H1 (cell line): ENCODE data around the gene MEGF11. TPM values are rescaled to one million over a fixed set of nuclear protein-coding genes. Genes with fewer than 3 reads are reported as not detected.

Experiments used
- CTCF ChIA-PET: fragments of 300-600 bp; sonication (Branson Sonifier 250); formaldehyde crosslinking; loops from one replicate; lab custom pipeline; 2021; ENCODE audit not compliant: partially characterized antibody; lab: Charles Lee
- POLR2A ChIA-PET: fragments of 300-600 bp; sonication (Branson Sonifier 250); formaldehyde crosslinking; loops from one replicate; lab custom pipeline; 2021; ENCODE audit warnings: inconsistent platforms; ENCODE audit not compliant: partially characterized antibody; lab: Charles Lee
- DNase-seq, 2 experiments: peaks; one replicate each; pipeline versions ENCODE4 v3.0.0 to v3.0.0-alpha.2; 2010 to 2022; ENCODE audit warnings: low spot score in 2 of 2, low read depth in 1 of 2, mixed read lengths in 1 of 2
- FAIRE-seq: peaks from 2 replicates; lab custom pipeline; 2011; peaks lifted over from hg19 to GRCh38; lab: Jason Lieb, UNC
- H2AFZ ChIP-seq: 2 replicates; pipeline ENCODE4 v1.8.1; 2012; ENCODE audit warnings: low read length, inconsistent platforms
- H2AK5ac ChIP-seq: 2 replicates; pipeline ENCODE4 v1.6.1; 2013; ENCODE audit warnings: low read depth, low read length
- H2BK120ac ChIP-seq: replicated peaks from 2 replicates; pipeline ENCODE3; 2013; ENCODE audit warnings: low read depth, low read length, inconsistent platforms
- H2BK12ac ChIP-seq: 2 replicates; pipeline ENCODE4 v1.6.1; 2013; ENCODE audit warnings: low read depth, low read length
- H2BK15ac ChIP-seq: 2 replicates; pipeline ENCODE4 v1.6.1; 2013; ENCODE audit warnings: low read length
- H2BK20ac ChIP-seq: 2 replicates; pipeline ENCODE4 v1.6.1; 2013; ENCODE audit warnings: low read length
- H2BK5ac ChIP-seq: 2 replicates; pipeline ENCODE4 v1.6.1; 2013; ENCODE audit warnings: low read depth, low read length
- H3K14ac ChIP-seq: 2 replicates; pipeline ENCODE4 v1.6.1; 2013; ENCODE audit warnings: inconsistent platforms; ENCODE audit not compliant: insufficient read length
- H3K18ac ChIP-seq: 2 replicates; pipeline ENCODE4 v1.6.1; 2013; ENCODE audit warnings: low read length; ENCODE audit errors: extremely low read depth
- H3K23ac ChIP-seq: 2 replicates; pipeline ENCODE4 v1.6.1; 2013; ENCODE audit warnings: inconsistent platforms; ENCODE audit not compliant: insufficient read length
- H3K23me2 ChIP-seq: 2 replicates; pipeline ENCODE4 v1.6.1; 2013; ENCODE audit warnings: low read depth, low read length
- H3K27ac ChIP-seq: 2 replicates; pipeline ENCODE4 v1.6.1; 2011; ENCODE audit warnings: low read depth, low read length, inconsistent platforms
- H3K27me3 ChIP-seq, 4 experiments: replicated peaks in 1 of 4; 1 replicate in 1 of 4; 2 replicates in 3 of 4; pipeline versions ENCODE4 v1.6.1 to v1.8.1; 2011 to 2013; ENCODE audit warnings: low read length in 3 of 4, mild to moderate bottlenecking in 3 of 4, inconsistent platforms in 2 of 4, mixed read lengths in 2 of 4, moderate library complexity in 1 of 4; ENCODE audit not compliant: control insufficient read depth in 3 of 4, insufficient read depth in 3 of 4; ENCODE audit errors: extremely low read depth in 1 of 4
- H3K36me3 ChIP-seq, 4 experiments: 2 replicates each; pipeline versions ENCODE4 v1.6.1 to v1.8.1; 2011 to 2013; ENCODE audit warnings: mild to moderate bottlenecking in 4 of 4, low read length in 3 of 4, moderate library complexity in 2 of 4, control low read depth in 1 of 4, inconsistent platforms in 1 of 4; ENCODE audit not compliant: insufficient read depth in 4 of 4, control insufficient read depth in 2 of 4
- H3K4ac ChIP-seq: replicated peaks from 2 replicates; pipeline ENCODE3; 2013; ENCODE audit warnings: low read length, low read depth, mixed read lengths, inconsistent platforms; ENCODE audit not compliant: insufficient read length
- H3K4me1 ChIP-seq, 4 experiments: replicated peaks in 1 of 4; 1 replicate in 1 of 4; 2 replicates in 3 of 4; pipeline versions ENCODE4 v1.6.1 to v1.8.1; 2011 to 2013; ENCODE audit warnings: low read length in 3 of 4, inconsistent platforms in 2 of 4, mixed read lengths in 1 of 4; ENCODE audit not compliant: insufficient read depth in 4 of 4, control insufficient read depth in 3 of 4
- H3K4me2 ChIP-seq, 2 experiments: 2 replicates each; pipeline versions ENCODE4 v1.6.1 to v1.8.1; 2011 to 2013; ENCODE audit warnings: low read depth in 2 of 2, low read length in 2 of 2, control low read depth in 1 of 2, inconsistent platforms in 1 of 2, mild to moderate bottlenecking in 1 of 2; ENCODE audit not compliant: insufficient read depth in 1 of 2
- H3K4me3 ChIP-seq, 4 experiments: fragments of 200-600, 300-600 bp in 1 of 4; sonication (generic), shearing (Covaris generic), sonication (Bioruptor Twin) in 1 of 4; 2 replicates each; pipeline versions ENCODE4 v1.5.1 to v1.8.1; 2011 to 2016; ENCODE audit warnings: low read length in 4 of 4, low read depth in 3 of 4, control low read depth in 2 of 4, inconsistent platforms in 2 of 4, mild to moderate bottlenecking in 2 of 4, mixed read lengths in 1 of 4, moderate library complexity in 1 of 4; ENCODE audit not compliant: insufficient read depth in 2 of 4; ENCODE audit errors: extremely low read depth in 1 of 4
- H3K56ac ChIP-seq: replicated peaks from 2 replicates; pipeline ENCODE3; 2013; ENCODE audit warnings: low read depth, mild to moderate bottlenecking, mixed read lengths, low read length, inconsistent platforms; ENCODE audit not compliant: insufficient read length
- H3K79me1 ChIP-seq: 2 replicates; pipeline ENCODE4 v1.6.1; 2013; ENCODE audit warnings: low read depth, low read length, control low read depth
- H3K79me2 ChIP-seq, 2 experiments: 2 replicates each; pipeline versions ENCODE4 v1.6.1 to v1.8.1; 2012 to 2013; ENCODE audit warnings: low read length in 2 of 2, mild to moderate bottlenecking in 2 of 2, inconsistent platforms in 1 of 2; ENCODE audit not compliant: insufficient read depth in 2 of 2, control insufficient read depth in 1 of 2
- H3K9ac ChIP-seq, 4 experiments: replicated peaks in 1 of 4; 1 replicate in 1 of 4; 2 replicates in 3 of 4; pipeline versions ENCODE4 v1.6.1 to v1.8.1; 2011 to 2013; ENCODE audit warnings: low read depth in 3 of 4, low read length in 3 of 4, control low read depth in 2 of 4, mild to moderate bottlenecking in 2 of 4, moderate library complexity in 2 of 4, inconsistent platforms in 1 of 4; ENCODE audit errors: extremely low read depth in 1 of 4
- H3K9me3 ChIP-seq, 2 experiments: 2 replicates each; pipeline versions ENCODE4 v1.6.1 to v1.8.1; 2012 to 2013; ENCODE audit warnings: mild to moderate bottlenecking in 2 of 2, moderate library complexity in 2 of 2, control low read depth in 1 of 2, inconsistent platforms in 1 of 2, low read depth in 1 of 2, low read length in 1 of 2, mixed read lengths in 1 of 2; ENCODE audit not compliant: insufficient read depth in 2 of 2
- H4K20me1 ChIP-seq, 2 experiments: replicated peaks in 1 of 2; 2 replicates each; pipeline versions ENCODE3 to v1.8.1; 2011 to 2013; ENCODE audit warnings: inconsistent platforms in 2 of 2, low read length in 2 of 2, mild to moderate bottlenecking in 1 of 2; ENCODE audit not compliant: insufficient read depth in 2 of 2, control insufficient read depth in 1 of 2
- H4K5ac ChIP-seq: 2 replicates; pipeline ENCODE4 v1.6.1; 2013; ENCODE audit warnings: low read length, low read depth, mixed read lengths, inconsistent platforms; ENCODE audit not compliant: insufficient read length
- H4K8ac ChIP-seq: 2 replicates; pipeline ENCODE4 v1.8.0; 2013; ENCODE audit warnings: mild to moderate bottlenecking, moderate library complexity, low read length, inconsistent platforms; ENCODE audit not compliant: insufficient read depth; ENCODE audit errors: extremely low read depth
- H4K91ac ChIP-seq: replicated peaks from 2 replicates; pipeline ENCODE3; 2013; ENCODE audit warnings: low read length, mixed read lengths, inconsistent platforms; ENCODE audit not compliant: insufficient read length
- BCL11A ChIP-seq, 2 experiments: IDR thresholded peaks; one replicate each; pipeline ENCODE4 v1.6.1; 2011; ENCODE audit warnings: low read depth in 2 of 2, low read length in 2 of 2, mild to moderate bottlenecking in 2 of 2
- BRCA1 ChIP-seq: IDR thresholded peaks from 2 replicates; pipeline ENCODE4 v1.6.1; 2012; ENCODE audit warnings: low read depth, low read length, improper control_type of control experiment
- CBX5 ChIP-seq: fragments of 300-800, 300-1000 bp; sonication (generic); IDR thresholded peaks from 2 replicates; pipeline ENCODE4 v1.7.1; 2016; ENCODE audit warnings: antibody characterized with exemption, low read length, low read depth
- CHD2 ChIP-seq: IDR thresholded peaks from 2 replicates; pipeline ENCODE4 v1.6.1; 2012; ENCODE audit warnings: low read length, improper control_type of control experiment
- GABPA ChIP-seq: IDR thresholded peaks from 2 replicates; pipeline ENCODE4 v1.6.1; 2011; ENCODE audit warnings: mild to moderate bottlenecking, low read length, moderate library complexity, borderline replicate concordance; ENCODE audit not compliant: insufficient read depth
- GTF2F1 ChIP-seq: IDR thresholded peaks from 2 replicates; pipeline ENCODE4 v1.6.1; 2012; ENCODE audit warnings: low read depth, low read length, improper control_type of control experiment, borderline replicate concordance
- HDAC2 ChIP-seq, 2 experiments: fragments of 300-600 bp in 1 of 2; sonication (generic) in 1 of 2; IDR thresholded peaks; 2 replicates each; pipeline ENCODE4 v1.6.1; 2011 to 2012; ENCODE audit warnings: low read depth in 2 of 2, low read length in 2 of 2, mild to moderate bottlenecking in 2 of 2, moderate library complexity in 2 of 2, borderline replicate concordance in 1 of 2, inconsistent platforms in 1 of 2
- KDM1A ChIP-seq: fragments of 200-600, 300-600 bp; sonication (generic); IDR thresholded peaks from 2 replicates; pipeline ENCODE4 v1.7.1; 2016; ENCODE audit warnings: mild to moderate bottlenecking, low read length, borderline replicate concordance
- MAX ChIP-seq: IDR thresholded peaks from 2 replicates; pipeline ENCODE4 v1.6.1; 2012; ENCODE audit warnings: inconsistent platforms
- RAD21 ChIP-seq, 2 experiments: IDR thresholded peaks in 1 of 2; conservative IDR thresholded peaks in 1 of 2; 2 replicates each; pipeline ENCODE4 v1.6.1; 2011; ENCODE audit warnings: low read depth in 2 of 2, low read length in 2 of 2, improper control_type of control experiment in 1 of 2, inconsistent platforms in 1 of 2, mild to moderate bottlenecking in 1 of 2, moderate library complexity in 1 of 2
- RBBP5 ChIP-seq: IDR thresholded peaks from 2 replicates; pipeline ENCODE4 v1.7.1; 2012; ENCODE audit warnings: low read depth, mild to moderate bottlenecking, inconsistent platforms, low read length, moderate library complexity, borderline replicate concordance
- TBP ChIP-seq: IDR thresholded peaks from 2 replicates; pipeline ENCODE4 v1.6.1; 2011; ENCODE audit warnings: low read depth, low read length, improper control_type of control experiment
- TCF12 ChIP-seq: IDR thresholded peaks from 2 replicates; pipeline ENCODE4 v1.6.1; 2011; ENCODE audit warnings: low read depth, mild to moderate bottlenecking, low read length
- WGBS, 2 experiments: shearing (Covaris generic) in 1 of 2; methylation state at CpG; one replicate each; pipeline versions ENCODE4 v1.1.6 to v1.1.7; 2013 to 2015; ENCODE audit warnings: low lambda C conversion rate in 2 of 2, mixed read lengths in 2 of 2, inconsistent platforms in 1 of 2, low coverage in 1 of 2, missing lambda C conversion rate in 1 of 2; ENCODE audit not compliant: insufficient replicate concordance in 2 of 2, insufficient coverage in 1 of 2, insufficient read length in 1 of 2; ENCODE audit errors: extremely low coverage in 1 of 2, missing lambda C conversion rate in 1 of 2; 5-methylcytosine and 5-hydroxymethylcytosine counted together
- polyA plus RNA-seq, 7 experiments: library from polyadenylated mRNA; depleted of rRNA in 3 of 7; stranded (reverse) in 5 of 7; unstranded in 2 of 7; fragments of >200 nt in 5 of 7; fragments of 200-250 nt in 2 of 7; gene quantifications; 1 replicate in 5 of 7; 2 replicates in 1 of 7; 4 replicates in 1 of 7; pipeline versions ENCODE4 v1.2.1 to v1.2.3, GENCODE V29; 2011 to 2013; ENCODE audit warnings: missing spikeins in 2 of 7, mixed read lengths in 2 of 7
- total RNA-seq: library from RNA; stranded (reverse); fragmentation: NEBNext Ultra II Directional; extraction: Animal tissue kit (Norgen Biotek cat#: 25700); gene quantifications from 2 replicates; pipeline ENCODE4 v1.2.1, GENCODE V29; 2021

MEGF11 gene
- total and polyA plus RNA-seq, 2 of the 8 experiments (the other 6 are each of a cell fraction or from before 2014, with no cell fraction given) = 4.4 to 4.8 TPM

GRCh38 chr15:66114863-66115425 is 138.6 kb downstream of the MEGF11 start:
- Histone ChIP-seq H3K36me3 (no peaks in the 10 kb centered on the region), H2AK5ac (no peak overlapping the region), H3K27ac (no peak overlapping the region), H4K8ac (no peak overlapping the region), H4K91ac (no peak overlapping the region), H2BK12ac (0 out of 2 replicates have a peak overlapping the region, but pooled peaks have one; percentile 39), H3K9ac (no peak overlapping the region), H3K14ac (no peak overlapping the region), H3K4me2 (no peak overlapping the region), H3K4ac (no peak overlapping the region), H3K27me3 (no peaks in the 10 kb centered on the region), H3K4me3 (no peak overlapping the region), H3K56ac (no peak overlapping the region), H2BK5ac (no peak overlapping the region), H3K23me2 (no peaks in the 10 kb centered on the region), H3K18ac (no peak overlapping the region), H4K5ac (no peak overlapping the region), H4K20me1 (no peaks in the 10 kb centered on the region), H3K79me2 (no peaks in the 10 kb centered on the region), H3K23ac (no peak overlapping the region), H2AFZ (no peak overlapping the region), H3K79me1 (no peaks in the 10 kb centered on the region), H2BK20ac (0 out of 2 replicates have a peak overlapping the region, but pooled peaks have one; percentile 57), H2BK120ac (no peak overlapping the region), H3K4me1 (peaks cover 0 to 14% (median 7%) of the 10 kb centered on the region in 4 experiments; a peak in 5 of 7 replicates), H3K9me3 (no peaks in the 10 kb centered on the region), H2BK15ac (no peak overlapping the region)
- FAIRE-seq = no peak
- ChIA-PET CTCF (interaction anchor here (0.7 to 2.3 kb wide), 8 partner anchors 8 to 125 kb away, joined by 3 to 6 read pairs (median 3); no protein-coding TSS in a partner anchor), POLR2A (no interaction called here)
- DNase-seq = no peak
- 94% methylated on average over 8 of the region's 8 CpGs; no CpG with 5 or more reads in 1 of the 2 experiments for WGBS, 2 experiments
- TF ChIP-seq TBP (no peak), BCL11A (IDR thresholded peaks at IDR 0.05; ENCODE audit: low read depth in 2 of 2, low read length in 2 of 2) (no peak), RAD21 (IDR thresholded peaks at IDR 0.05 in 1 of 2, conservative IDR thresholded peaks at IDR 0.05 in 1 of 2; ENCODE audit: low read depth in 2 of 2, low read length in 2 of 2) (no peak), GTF2F1 (no peak), CHD2 (no peak), MAX (no peak), RBBP5 (no peak), HDAC2 (IDR thresholded peaks at IDR 0.05; ENCODE audit: borderline replicate concordance in 1 of 2, low read depth in 2 of 2, low read length in 2 of 2) (no peak), BRCA1 (no peak), TCF12 (no peak), CBX5 (no peak), GABPA (no peak), KDM1A (no peak)
